HG03460 (cell line): ENCODE results near the gene CNTN1.

Source experiments
- ATAC-seq: cut with Tn5 transposase; IDR thresholded peaks from one replicate; pipeline ENCODE4 v1.9.1; 2021; ENCODE audit not compliant: unreplicated experiment

Gene CNTN1

DNA sequence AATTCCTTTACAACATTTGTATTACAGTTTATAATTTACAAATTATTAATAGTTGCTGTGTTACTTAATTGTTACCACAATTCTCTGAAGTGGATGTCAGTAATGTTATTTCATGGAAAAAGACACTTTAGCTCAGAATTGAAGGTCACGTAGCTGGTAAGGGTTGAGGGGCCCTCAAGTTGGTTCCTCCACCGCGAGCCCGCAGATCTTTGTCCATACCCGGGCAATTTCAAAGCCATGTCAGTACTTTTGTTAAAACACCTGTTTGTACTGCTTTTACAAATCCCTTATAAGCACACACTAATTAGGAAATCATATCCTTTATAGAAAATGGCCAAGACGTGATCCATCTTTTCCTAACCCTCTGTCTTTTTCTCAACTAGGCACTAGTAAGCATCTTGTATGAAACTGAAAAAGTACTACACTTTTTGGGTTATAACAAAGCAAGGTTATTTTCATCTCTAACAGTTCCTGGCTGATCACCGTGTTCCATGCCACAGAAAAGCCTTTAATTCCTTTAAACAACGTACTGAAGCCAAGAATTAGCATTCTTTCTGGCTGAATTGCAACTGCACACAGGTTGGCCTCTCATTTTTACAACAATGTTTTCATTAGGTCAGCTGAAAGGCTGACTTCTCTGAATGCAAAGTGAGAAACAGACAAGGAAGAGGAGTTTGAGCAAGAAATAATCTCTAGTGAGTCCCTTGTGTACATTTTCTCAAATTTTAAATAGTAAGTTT is 76.1 kb downstream of the CNTN1 start:
- no peak for ATAC-seq

- ATAC-seq = no peak
These were observed 77.6 kb downstream of the CNTN1 start for GRCh38 chr12:40769846-40770245.

GRCh38 chr12:40770781-40771180 is 78.5 kb downstream of the CNTN1 start:
- no peak for ATAC-seq

GRCh38 chr12:40775661-40776060 is 83.4 kb downstream of the CNTN1 start:
- no peak for ATAC-seq

- ATAC-seq = no peak
These were observed 91.9 kb downstream of the CNTN1 start for GRCh38 chr12:40784102-40784501.

- no peak for ATAC-seq
These were observed 96.0 kb downstream of the CNTN1 start for GRCh38 chr12:40788276-40788675.

- no peak for ATAC-seq
These were observed 100.7 kb downstream of the CNTN1 start for GRCh38 chr12:40792792-40793386.

GRCh38 chr12:40793471-40793870 is 101.2 kb downstream of the CNTN1 start:
- ATAC-seq = no peak

GRCh38 chr12:40794087-40794486 is 101.8 kb downstream of the CNTN1 start:
- no peak for ATAC-seq

GRCh38 chr12:40801082-40801481 is 108.8 kb downstream of the CNTN1 start:
- no peak for ATAC-seq

DNA sequence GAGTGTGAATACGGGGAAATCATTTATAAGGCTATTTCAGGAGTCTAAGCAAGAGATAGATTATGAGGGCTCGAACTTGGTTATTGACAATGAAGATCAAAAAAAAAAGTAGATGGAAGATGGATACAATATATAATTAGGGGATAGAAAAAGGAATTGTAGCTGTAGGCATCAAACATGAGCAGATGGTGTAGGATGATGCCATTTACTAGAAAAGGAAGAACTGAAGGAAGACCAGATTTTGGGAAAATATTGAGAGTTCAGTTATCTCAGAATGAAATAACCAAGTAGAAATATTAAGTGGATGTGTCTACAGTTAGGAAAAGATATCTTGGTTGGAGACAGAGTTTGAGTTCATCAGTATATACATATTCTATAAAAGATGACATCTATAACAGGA is 109.6 kb downstream of the CNTN1 start:
- ATAC-seq = no peak

- ATAC-seq = no peak
These were observed 110.4 kb downstream of the CNTN1 start for GRCh38 chr12:40802656-40803055.

DNA sequence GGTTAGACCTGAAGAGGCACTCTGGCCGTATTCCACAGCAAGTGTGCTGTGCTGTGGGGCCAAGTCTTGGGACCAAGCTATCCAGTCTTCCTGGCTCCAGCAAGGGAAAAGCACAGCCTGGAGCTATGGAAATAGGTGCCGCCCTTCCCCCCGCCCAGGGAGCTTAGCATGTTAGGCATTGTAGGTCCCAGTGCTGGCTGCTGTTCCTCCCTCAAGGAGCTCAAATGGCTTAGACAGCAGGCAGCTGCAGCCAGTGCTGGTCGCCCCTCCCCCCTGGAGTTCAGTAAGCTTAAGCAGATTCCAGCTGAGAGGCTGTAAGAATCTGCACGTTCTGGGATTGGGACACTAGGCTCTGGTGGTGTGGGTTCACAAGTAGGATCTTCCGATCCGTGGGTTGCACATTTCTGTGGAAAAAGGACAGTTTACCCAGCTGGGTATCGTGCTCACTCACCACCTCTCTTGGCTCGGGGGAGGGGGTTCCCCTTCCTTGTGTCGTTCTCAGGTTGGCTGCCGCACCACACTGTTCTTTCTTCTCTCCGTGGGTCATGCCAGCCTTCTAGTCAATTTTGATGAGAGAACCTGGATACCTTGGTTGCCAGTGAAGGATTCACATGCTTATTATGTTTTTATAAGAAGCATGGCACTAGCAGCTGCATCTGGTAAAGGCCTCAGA is 127.3 kb downstream of the CNTN1 start:
- no peak for ATAC-seq

DNA sequence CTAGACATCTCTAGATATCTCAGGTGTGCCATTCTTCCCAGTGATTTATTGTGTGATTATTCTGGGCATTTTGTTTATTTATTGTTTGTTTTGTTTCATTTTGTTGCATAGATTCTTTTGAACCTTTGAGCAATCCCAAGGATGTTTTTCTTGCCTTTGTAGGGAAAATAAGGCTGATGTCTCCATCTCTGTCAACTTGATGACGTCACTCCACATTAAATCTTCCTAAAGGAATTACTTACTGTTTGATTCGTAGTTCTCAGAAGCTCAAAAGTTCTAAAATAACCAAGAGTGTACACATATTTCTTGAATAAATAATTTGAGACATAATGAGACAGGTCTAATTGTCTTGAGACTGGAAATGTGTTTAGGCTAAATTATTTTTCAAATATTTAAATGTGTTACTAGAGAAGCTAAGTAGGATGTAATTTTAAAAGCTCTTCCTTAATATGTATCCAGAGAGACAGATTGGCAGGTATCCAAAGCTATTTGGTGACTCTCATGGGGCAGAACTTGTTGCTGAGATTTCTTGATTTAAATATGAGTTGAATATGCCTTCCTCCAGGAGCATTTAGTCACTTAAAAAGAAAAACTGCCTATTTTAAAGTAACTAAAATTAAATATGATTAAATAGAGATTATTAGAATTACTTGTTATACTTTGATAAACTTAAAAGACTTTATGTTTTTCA is 128.7 kb downstream of the CNTN1 start:
- no peak for ATAC-seq

DNA sequence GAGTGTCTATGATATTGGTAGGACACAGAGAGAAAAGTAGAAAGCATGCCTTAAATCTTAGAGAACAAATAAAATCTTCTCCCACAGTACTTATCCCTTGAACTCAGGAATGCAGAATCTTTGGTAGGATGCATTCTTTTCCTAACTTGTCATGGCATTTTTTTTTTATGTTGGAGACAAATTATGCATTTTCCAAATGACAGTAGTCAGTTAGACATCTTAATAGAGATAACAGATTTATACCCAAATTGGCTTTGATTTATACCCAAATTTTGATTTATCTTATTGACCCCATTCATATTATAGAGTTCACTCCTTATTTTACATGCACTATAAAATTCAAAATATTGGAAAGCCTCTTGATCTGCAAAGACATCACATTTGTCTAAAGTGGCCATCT is 132.9 kb downstream of the CNTN1 start:
- ATAC-seq = no peak

DNA sequence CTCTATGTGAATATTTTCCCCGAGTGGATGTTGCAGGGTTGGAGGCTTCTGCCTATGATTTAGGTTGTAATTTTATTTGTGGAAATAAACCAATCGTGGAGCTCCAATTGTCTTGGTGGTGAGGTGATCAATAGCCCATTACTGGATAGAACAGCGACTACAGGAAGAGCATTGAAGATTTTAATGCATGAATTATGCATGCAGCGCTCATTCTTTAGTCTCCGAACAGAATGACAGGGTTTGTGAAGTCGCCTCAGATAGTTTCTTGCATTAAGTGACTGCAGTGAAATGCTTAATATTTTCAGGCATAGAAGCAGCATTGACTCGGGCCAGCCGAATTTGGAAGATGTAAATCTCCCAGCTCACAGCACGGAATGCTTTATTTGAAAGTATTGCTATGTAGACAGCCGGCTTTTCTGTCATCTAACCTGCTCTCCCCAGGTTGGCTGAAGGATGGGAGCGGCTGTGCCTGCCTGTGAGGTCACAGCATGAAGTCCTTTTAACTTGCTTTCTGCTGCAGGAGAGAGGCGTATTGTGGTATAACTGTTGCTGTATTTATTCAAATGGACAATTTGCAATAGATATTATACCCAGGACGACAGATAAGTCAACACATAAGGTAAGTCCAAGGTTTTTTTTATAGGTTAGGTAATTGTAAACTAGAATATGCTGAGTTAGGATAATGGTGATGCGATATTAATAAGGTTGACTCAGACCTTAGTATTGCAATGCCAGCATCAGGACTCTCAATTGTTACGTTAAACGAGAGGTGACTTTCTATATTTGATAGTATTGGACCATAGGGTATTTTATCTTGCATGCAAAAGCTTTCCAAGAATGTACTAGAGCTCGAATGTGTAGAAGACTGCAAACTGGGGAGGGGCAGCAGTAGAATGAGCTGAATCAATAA is 135.7 kb downstream of the CNTN1 start:
- ATAC-seq = no peak

DNA sequence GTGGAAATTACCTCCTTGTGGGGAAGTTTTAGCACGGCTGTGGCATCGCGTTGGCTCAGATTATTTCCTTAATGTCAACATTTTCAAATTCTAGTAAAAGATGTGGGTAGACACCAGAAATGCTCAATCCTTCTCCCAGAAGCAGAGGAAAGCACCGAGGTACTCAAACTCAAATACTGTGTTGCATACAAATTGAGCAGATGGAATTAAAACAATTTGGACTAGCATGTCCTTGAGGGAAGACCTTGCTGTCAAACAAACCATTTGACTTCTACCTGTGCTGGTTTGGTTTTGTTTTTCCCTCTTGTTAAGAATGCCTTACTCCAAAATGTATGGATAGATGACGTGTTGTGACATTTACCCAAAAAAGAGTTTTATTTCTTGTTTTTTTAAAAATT is 136.4 kb downstream of the CNTN1 start:
- ATAC-seq = no peak

DNA sequence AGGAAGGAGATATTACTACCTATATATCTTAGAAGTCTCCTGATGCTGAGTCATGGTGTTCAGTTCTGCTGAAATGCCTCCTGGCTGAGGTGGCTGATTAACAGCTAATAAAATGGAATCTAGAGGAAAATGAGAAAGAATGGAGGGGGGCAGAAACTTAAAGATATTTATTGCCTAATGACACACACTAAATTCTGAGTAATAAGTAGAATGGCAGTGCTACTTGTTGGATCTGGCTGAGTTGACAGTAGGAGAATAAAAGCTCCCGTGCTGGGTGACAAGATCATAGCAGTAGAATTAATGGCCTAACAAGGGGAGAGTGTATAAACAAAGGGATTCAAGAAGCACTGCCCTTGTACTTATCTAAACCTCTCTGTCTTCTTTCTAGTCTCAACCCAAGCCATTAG is 137.5 kb downstream of the CNTN1 start:
- ATAC-seq = no peak

DNA sequence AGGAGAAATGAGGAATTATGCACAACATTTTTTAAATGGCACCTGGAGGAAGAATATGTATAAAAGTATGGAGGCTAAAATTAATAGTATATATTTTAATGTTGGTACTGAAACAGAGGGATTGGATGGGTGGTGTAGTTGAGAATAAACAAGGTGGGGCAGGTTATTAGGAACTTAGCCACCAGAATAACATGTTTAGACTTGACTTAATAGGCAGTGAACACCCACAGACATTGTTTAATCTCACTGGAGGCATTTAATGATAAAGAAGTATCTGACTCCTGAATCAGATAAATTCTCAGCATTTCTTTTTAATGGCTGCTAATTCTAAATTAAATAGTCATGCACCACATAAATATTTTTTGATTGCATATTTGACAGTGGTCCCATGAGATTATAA is 139.7 kb downstream of the CNTN1 start:
- ATAC-seq = no peak

DNA sequence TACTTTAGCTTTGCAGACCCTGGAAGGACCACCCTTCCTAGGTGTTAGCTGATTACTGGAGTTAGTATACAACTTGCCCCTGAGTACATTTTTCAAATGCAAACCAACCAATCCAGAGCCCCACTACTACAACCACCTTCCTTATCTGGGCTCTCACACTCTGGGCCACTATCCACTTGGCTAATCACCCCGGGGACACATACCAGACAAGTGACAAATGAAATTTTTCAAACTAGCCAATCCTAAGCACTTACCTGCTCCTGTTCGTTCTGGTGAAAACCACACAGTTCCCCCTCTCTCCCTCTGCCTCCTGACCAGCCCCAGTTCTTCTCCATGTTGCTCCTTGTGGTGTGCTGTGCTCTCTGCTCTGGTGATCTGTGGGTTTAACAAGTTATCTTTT is 140.4 kb downstream of the CNTN1 start:
- ATAC-seq = no peak

GRCh38 chr12:40833818-40834217 is 141.6 kb downstream of the CNTN1 start:
- ATAC-seq = no peak
